Esophagus squamous epithelium (tissue), 4 donors: ENCODE results near the gene SNX8.

Experiments used
- POLR2A ChIP-seq, 4 donors: fragments of 450-650 bp; IDR thresholded peaks; one replicate each; pipeline ENCODE4 v1.6.1; 2017; ENCODE audit warnings: antibody characterized with exemption in 4 of 4, mild to moderate bottlenecking in 4 of 4, moderate library complexity in 3 of 4
- TF ChIP-seq, protein P1 (sequence below), 6 experiments: fragments of 450-650 bp in 4 of 6; fragments of 200-600 bp in 2 of 6; sonication (generic) in 2 of 6; IDR thresholded peaks; one replicate each; pipeline ENCODE4 v1.5.1; 2016 to 2019; ENCODE audit warnings: antibody characterized with exemption in 6 of 6, mild to moderate bottlenecking in 4 of 6, moderate library complexity in 4 of 6

DNA sequence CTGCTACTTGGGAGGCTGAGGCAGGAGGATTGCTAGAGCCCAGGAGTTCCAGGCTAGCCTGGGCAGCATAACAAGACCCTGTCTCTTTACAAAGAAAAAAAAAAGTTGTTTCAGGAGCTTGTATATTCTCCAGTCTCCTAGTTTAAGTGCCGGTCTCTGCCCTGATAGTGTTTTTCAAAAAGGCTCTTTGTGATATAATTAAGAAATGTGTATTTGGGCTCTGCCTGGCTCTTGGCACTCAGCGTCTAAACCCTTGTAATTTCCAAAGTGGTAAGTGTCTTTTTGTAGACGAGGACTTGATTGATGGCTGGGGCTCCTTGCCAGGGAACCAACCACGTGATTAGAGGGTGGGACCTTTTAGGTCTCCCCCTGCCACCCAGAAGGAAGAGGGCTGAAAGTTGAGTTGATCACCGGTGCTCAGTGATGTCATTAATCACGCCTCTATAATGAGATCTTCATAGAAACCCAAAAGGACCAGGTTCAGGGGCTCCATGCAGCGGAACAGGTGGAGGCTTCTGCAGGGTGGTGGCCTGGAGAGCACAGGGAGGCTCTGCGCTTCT lies 44.8 kb upstream of the SNX8 start:
- TF ChIP-seq POLR2A (IDR thresholded peaks at IDR 0.05): no peak
- TF ChIP-seq, protein P1, sequence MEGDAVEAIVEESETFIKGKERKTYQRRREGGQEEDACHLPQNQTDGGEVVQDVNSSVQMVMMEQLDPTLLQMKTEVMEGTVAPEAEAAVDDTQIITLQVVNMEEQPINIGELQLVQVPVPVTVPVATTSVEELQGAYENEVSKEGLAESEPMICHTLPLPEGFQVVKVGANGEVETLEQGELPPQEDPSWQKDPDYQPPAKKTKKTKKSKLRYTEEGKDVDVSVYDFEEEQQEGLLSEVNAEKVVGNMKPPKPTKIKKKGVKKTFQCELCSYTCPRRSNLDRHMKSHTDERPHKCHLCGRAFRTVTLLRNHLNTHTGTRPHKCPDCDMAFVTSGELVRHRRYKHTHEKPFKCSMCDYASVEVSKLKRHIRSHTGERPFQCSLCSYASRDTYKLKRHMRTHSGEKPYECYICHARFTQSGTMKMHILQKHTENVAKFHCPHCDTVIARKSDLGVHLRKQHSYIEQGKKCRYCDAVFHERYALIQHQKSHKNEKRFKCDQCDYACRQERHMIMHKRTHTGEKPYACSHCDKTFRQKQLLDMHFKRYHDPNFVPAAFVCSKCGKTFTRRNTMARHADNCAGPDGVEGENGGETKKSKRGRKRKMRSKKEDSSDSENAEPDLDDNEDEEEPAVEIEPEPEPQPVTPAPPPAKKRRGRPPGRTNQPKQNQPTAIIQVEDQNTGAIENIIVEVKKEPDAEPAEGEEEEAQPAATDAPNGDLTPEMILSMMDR (IDR thresholded peaks at IDR 0.05): no peak
